DND-41 (cell line): ENCODE measurements around the gene EPHA10.

Source experiments
- EZH2 ChIP-seq: IDR thresholded peaks from 3 replicates; pipeline ENCODE4 v1.6.1; 2012; ENCODE audit warnings: borderline replicate concordance, low read depth, mild to moderate bottlenecking, moderate library complexity, low read length, inconsistent platforms; ENCODE audit not compliant: severe bottlenecking
- TF ChIP-seq, protein P1 (sequence below): IDR thresholded peaks from 2 replicates; pipeline ENCODE4 v1.5.1; 2012; ENCODE audit warnings: borderline replicate concordance, low read length, moderate library complexity, mild to moderate bottlenecking; ENCODE audit not compliant: poor library complexity, severe bottlenecking; ENCODE audit errors: extremely low read depth

DNA sequence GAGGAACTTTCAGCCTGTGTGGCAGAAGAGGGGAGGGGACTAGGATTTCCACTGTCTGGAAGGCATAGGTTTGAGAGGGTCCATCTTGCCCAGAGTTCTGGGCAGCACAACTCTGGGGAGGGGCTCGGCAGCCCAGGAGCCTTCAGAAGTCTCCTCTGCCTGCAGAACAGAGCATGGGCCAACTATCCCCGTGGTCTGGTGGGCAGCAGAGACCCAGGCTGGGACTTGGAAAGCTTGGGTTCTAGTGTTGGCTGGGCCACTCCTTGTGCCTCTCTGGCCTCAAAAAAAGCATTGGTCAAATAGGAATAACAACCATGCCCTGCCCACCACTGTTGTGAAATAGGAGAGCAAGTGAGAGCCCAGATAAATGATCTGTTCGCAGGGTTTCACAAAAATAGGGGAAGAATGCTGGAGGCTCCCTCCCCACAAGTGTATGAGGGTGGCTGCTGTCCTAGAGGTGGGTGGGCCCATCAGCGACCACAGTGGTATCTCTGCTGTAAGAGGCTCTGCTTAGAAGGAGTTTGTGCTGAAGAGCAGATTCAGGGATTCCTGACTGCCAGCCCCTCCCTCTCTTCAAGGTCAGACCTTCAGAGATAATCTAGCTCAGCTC is 8.9 kb downstream of the EPHA10 start:
- TF ChIP-seq, protein P1, sequence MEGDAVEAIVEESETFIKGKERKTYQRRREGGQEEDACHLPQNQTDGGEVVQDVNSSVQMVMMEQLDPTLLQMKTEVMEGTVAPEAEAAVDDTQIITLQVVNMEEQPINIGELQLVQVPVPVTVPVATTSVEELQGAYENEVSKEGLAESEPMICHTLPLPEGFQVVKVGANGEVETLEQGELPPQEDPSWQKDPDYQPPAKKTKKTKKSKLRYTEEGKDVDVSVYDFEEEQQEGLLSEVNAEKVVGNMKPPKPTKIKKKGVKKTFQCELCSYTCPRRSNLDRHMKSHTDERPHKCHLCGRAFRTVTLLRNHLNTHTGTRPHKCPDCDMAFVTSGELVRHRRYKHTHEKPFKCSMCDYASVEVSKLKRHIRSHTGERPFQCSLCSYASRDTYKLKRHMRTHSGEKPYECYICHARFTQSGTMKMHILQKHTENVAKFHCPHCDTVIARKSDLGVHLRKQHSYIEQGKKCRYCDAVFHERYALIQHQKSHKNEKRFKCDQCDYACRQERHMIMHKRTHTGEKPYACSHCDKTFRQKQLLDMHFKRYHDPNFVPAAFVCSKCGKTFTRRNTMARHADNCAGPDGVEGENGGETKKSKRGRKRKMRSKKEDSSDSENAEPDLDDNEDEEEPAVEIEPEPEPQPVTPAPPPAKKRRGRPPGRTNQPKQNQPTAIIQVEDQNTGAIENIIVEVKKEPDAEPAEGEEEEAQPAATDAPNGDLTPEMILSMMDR = no peak
- TF ChIP-seq EZH2 = no peak
